H1 (cell line): ENCODE measurements around the gene KRT5. TPM values are rescaled to one million over a fixed set of nuclear protein-coding genes. Genes with fewer than 3 reads are reported as not detected.
A peak's percentile ranks its signal among the peaks of the same experiment; 100 is the strongest.

Experiments used
- CTCF ChIA-PET: fragments of 300-600 bp; sonication (Branson Sonifier 250); formaldehyde crosslinking; loops from one replicate; lab custom pipeline; 2021; ENCODE audit not compliant: partially characterized antibody; lab: Charles Lee
- POLR2A ChIA-PET: fragments of 300-600 bp; sonication (Branson Sonifier 250); formaldehyde crosslinking; loops from one replicate; lab custom pipeline; 2021; ENCODE audit warnings: inconsistent platforms; ENCODE audit not compliant: partially characterized antibody; lab: Charles Lee
- DNase-seq, 2 experiments: peaks; one replicate each; pipeline versions ENCODE4 v3.0.0 to v3.0.0-alpha.2; 2010 to 2022; ENCODE audit warnings: low spot score in 2 of 2, low read depth in 1 of 2, mixed read lengths in 1 of 2
- FAIRE-seq: peaks from 2 replicates; lab custom pipeline; 2011; peaks lifted over from hg19 to GRCh38; lab: Jason Lieb, UNC
- H2AFZ ChIP-seq: 2 replicates; pipeline ENCODE4 v1.8.1; 2012; ENCODE audit warnings: low read length, inconsistent platforms
- H2AK5ac ChIP-seq: 2 replicates; pipeline ENCODE4 v1.6.1; 2013; ENCODE audit warnings: low read depth, low read length
- H2BK120ac ChIP-seq: replicated peaks from 2 replicates; pipeline ENCODE3; 2013; ENCODE audit warnings: low read depth, low read length, inconsistent platforms
- H2BK12ac ChIP-seq: 2 replicates; pipeline ENCODE4 v1.6.1; 2013; ENCODE audit warnings: low read depth, low read length
- H2BK15ac ChIP-seq: 2 replicates; pipeline ENCODE4 v1.6.1; 2013; ENCODE audit warnings: low read length
- H2BK20ac ChIP-seq: 2 replicates; pipeline ENCODE4 v1.6.1; 2013; ENCODE audit warnings: low read length
- H2BK5ac ChIP-seq: 2 replicates; pipeline ENCODE4 v1.6.1; 2013; ENCODE audit warnings: low read depth, low read length
- H3K14ac ChIP-seq: 2 replicates; pipeline ENCODE4 v1.6.1; 2013; ENCODE audit warnings: inconsistent platforms; ENCODE audit not compliant: insufficient read length
- H3K18ac ChIP-seq: 2 replicates; pipeline ENCODE4 v1.6.1; 2013; ENCODE audit warnings: low read length; ENCODE audit errors: extremely low read depth
- H3K23ac ChIP-seq: 2 replicates; pipeline ENCODE4 v1.6.1; 2013; ENCODE audit warnings: inconsistent platforms; ENCODE audit not compliant: insufficient read length
- H3K23me2 ChIP-seq: 2 replicates; pipeline ENCODE4 v1.6.1; 2013; ENCODE audit warnings: low read depth, low read length
- H3K27ac ChIP-seq: 2 replicates; pipeline ENCODE4 v1.6.1; 2011; ENCODE audit warnings: low read depth, low read length, inconsistent platforms
- H3K27me3 ChIP-seq, 4 experiments: replicated peaks in 1 of 4; 1 replicate in 1 of 4; 2 replicates in 3 of 4; pipeline versions ENCODE4 v1.6.1 to v1.8.1; 2011 to 2013; ENCODE audit warnings: low read length in 3 of 4, mild to moderate bottlenecking in 3 of 4, inconsistent platforms in 2 of 4, mixed read lengths in 2 of 4, moderate library complexity in 1 of 4; ENCODE audit not compliant: control insufficient read depth in 3 of 4, insufficient read depth in 3 of 4; ENCODE audit errors: extremely low read depth in 1 of 4
- H3K36me3 ChIP-seq, 4 experiments: 2 replicates each; pipeline versions ENCODE4 v1.6.1 to v1.8.1; 2011 to 2013; ENCODE audit warnings: mild to moderate bottlenecking in 4 of 4, low read length in 3 of 4, moderate library complexity in 2 of 4, control low read depth in 1 of 4, inconsistent platforms in 1 of 4; ENCODE audit not compliant: insufficient read depth in 4 of 4, control insufficient read depth in 2 of 4
- H3K4ac ChIP-seq: replicated peaks from 2 replicates; pipeline ENCODE3; 2013; ENCODE audit warnings: low read length, low read depth, mixed read lengths, inconsistent platforms; ENCODE audit not compliant: insufficient read length
- H3K4me1 ChIP-seq, 4 experiments: replicated peaks in 1 of 4; 1 replicate in 1 of 4; 2 replicates in 3 of 4; pipeline versions ENCODE4 v1.6.1 to v1.8.1; 2011 to 2013; ENCODE audit warnings: low read length in 3 of 4, inconsistent platforms in 2 of 4, mixed read lengths in 1 of 4; ENCODE audit not compliant: insufficient read depth in 4 of 4, control insufficient read depth in 3 of 4
- H3K4me2 ChIP-seq, 2 experiments: 2 replicates each; pipeline versions ENCODE4 v1.6.1 to v1.8.1; 2011 to 2013; ENCODE audit warnings: low read depth in 2 of 2, low read length in 2 of 2, control low read depth in 1 of 2, inconsistent platforms in 1 of 2, mild to moderate bottlenecking in 1 of 2; ENCODE audit not compliant: insufficient read depth in 1 of 2
- H3K4me3 ChIP-seq, 4 experiments: fragments of 200-600, 300-600 bp in 1 of 4; sonication (generic), shearing (Covaris generic), sonication (Bioruptor Twin) in 1 of 4; 2 replicates each; pipeline versions ENCODE4 v1.5.1 to v1.8.1; 2011 to 2016; ENCODE audit warnings: low read length in 4 of 4, low read depth in 3 of 4, control low read depth in 2 of 4, inconsistent platforms in 2 of 4, mild to moderate bottlenecking in 2 of 4, mixed read lengths in 1 of 4, moderate library complexity in 1 of 4; ENCODE audit not compliant: insufficient read depth in 2 of 4; ENCODE audit errors: extremely low read depth in 1 of 4
- H3K56ac ChIP-seq: replicated peaks from 2 replicates; pipeline ENCODE3; 2013; ENCODE audit warnings: low read depth, mild to moderate bottlenecking, mixed read lengths, low read length, inconsistent platforms; ENCODE audit not compliant: insufficient read length
- H3K79me1 ChIP-seq: 2 replicates; pipeline ENCODE4 v1.6.1; 2013; ENCODE audit warnings: low read depth, low read length, control low read depth
- H3K79me2 ChIP-seq, 2 experiments: 2 replicates each; pipeline versions ENCODE4 v1.6.1 to v1.8.1; 2012 to 2013; ENCODE audit warnings: low read length in 2 of 2, mild to moderate bottlenecking in 2 of 2, inconsistent platforms in 1 of 2; ENCODE audit not compliant: insufficient read depth in 2 of 2, control insufficient read depth in 1 of 2
- H3K9ac ChIP-seq, 4 experiments: replicated peaks in 1 of 4; 1 replicate in 1 of 4; 2 replicates in 3 of 4; pipeline versions ENCODE4 v1.6.1 to v1.8.1; 2011 to 2013; ENCODE audit warnings: low read depth in 3 of 4, low read length in 3 of 4, control low read depth in 2 of 4, mild to moderate bottlenecking in 2 of 4, moderate library complexity in 2 of 4, inconsistent platforms in 1 of 4; ENCODE audit errors: extremely low read depth in 1 of 4
- H3K9me3 ChIP-seq, 2 experiments: 2 replicates each; pipeline versions ENCODE4 v1.6.1 to v1.8.1; 2012 to 2013; ENCODE audit warnings: mild to moderate bottlenecking in 2 of 2, moderate library complexity in 2 of 2, control low read depth in 1 of 2, inconsistent platforms in 1 of 2, low read depth in 1 of 2, low read length in 1 of 2, mixed read lengths in 1 of 2; ENCODE audit not compliant: insufficient read depth in 2 of 2
- H4K20me1 ChIP-seq, 2 experiments: replicated peaks in 1 of 2; 2 replicates each; pipeline versions ENCODE3 to v1.8.1; 2011 to 2013; ENCODE audit warnings: inconsistent platforms in 2 of 2, low read length in 2 of 2, mild to moderate bottlenecking in 1 of 2; ENCODE audit not compliant: insufficient read depth in 2 of 2, control insufficient read depth in 1 of 2
- H4K5ac ChIP-seq: 2 replicates; pipeline ENCODE4 v1.6.1; 2013; ENCODE audit warnings: low read length, low read depth, mixed read lengths, inconsistent platforms; ENCODE audit not compliant: insufficient read length
- H4K8ac ChIP-seq: 2 replicates; pipeline ENCODE4 v1.8.0; 2013; ENCODE audit warnings: mild to moderate bottlenecking, moderate library complexity, low read length, inconsistent platforms; ENCODE audit not compliant: insufficient read depth; ENCODE audit errors: extremely low read depth
- H4K91ac ChIP-seq: replicated peaks from 2 replicates; pipeline ENCODE3; 2013; ENCODE audit warnings: low read length, mixed read lengths, inconsistent platforms; ENCODE audit not compliant: insufficient read length
- BCL11A ChIP-seq, 2 experiments: IDR thresholded peaks; one replicate each; pipeline ENCODE4 v1.6.1; 2011; ENCODE audit warnings: low read depth in 2 of 2, low read length in 2 of 2, mild to moderate bottlenecking in 2 of 2
- BRCA1 ChIP-seq: IDR thresholded peaks from 2 replicates; pipeline ENCODE4 v1.6.1; 2012; ENCODE audit warnings: low read depth, low read length, improper control_type of control experiment
- CEBPB ChIP-seq: IDR thresholded peaks from 2 replicates; pipeline ENCODE4 v1.6.1; 2012; ENCODE audit warnings: low read depth, low read length
- CREB1 ChIP-seq: IDR thresholded peaks from 2 replicates; pipeline ENCODE4 v1.6.1; 2012; ENCODE audit warnings: inconsistent platforms
- FOSL1 ChIP-seq: IDR thresholded peaks from 2 replicates; pipeline ENCODE4 v1.6.1; 2011; ENCODE audit warnings: mild to moderate bottlenecking, low read depth, low read length, moderate library complexity; ENCODE audit not compliant: insufficient read depth
- JUND ChIP-seq: IDR thresholded peaks from 2 replicates; pipeline ENCODE4 v1.6.1; 2011; ENCODE audit warnings: mild to moderate bottlenecking, improper control_type of control experiment, low read length
- TEAD4 ChIP-seq: IDR thresholded peaks from 2 replicates; pipeline ENCODE4 v1.6.1; 2012; ENCODE audit warnings: low read depth, low read length, inconsistent platforms, mixed read lengths
- ZNF274 ChIP-seq: IDR thresholded peaks from 2 replicates; pipeline ENCODE4 v1.7.0; 2012; ENCODE audit warnings: low read length, borderline replicate concordance; ENCODE audit errors: extremely low read depth
- WGBS, 2 experiments: shearing (Covaris generic) in 1 of 2; methylation state at CpG; one replicate each; pipeline versions ENCODE4 v1.1.6 to v1.1.7; 2013 to 2015; ENCODE audit warnings: low lambda C conversion rate in 2 of 2, mixed read lengths in 2 of 2, inconsistent platforms in 1 of 2, low coverage in 1 of 2, missing lambda C conversion rate in 1 of 2; ENCODE audit not compliant: insufficient replicate concordance in 2 of 2, insufficient coverage in 1 of 2, insufficient read length in 1 of 2; ENCODE audit errors: extremely low coverage in 1 of 2, missing lambda C conversion rate in 1 of 2; 5-methylcytosine and 5-hydroxymethylcytosine counted together
- polyA plus RNA-seq, 7 experiments: library from polyadenylated mRNA; depleted of rRNA in 3 of 7; stranded (reverse) in 5 of 7; unstranded in 2 of 7; fragments of >200 nt in 5 of 7; fragments of 200-250 nt in 2 of 7; gene quantifications; 1 replicate in 5 of 7; 2 replicates in 1 of 7; 4 replicates in 1 of 7; pipeline versions ENCODE4 v1.2.1 to v1.2.3, GENCODE V29; 2011 to 2013; ENCODE audit warnings: missing spikeins in 2 of 7, mixed read lengths in 2 of 7
- total RNA-seq: library from RNA; stranded (reverse); fragmentation: NEBNext Ultra II Directional; extraction: Animal tissue kit (Norgen Biotek cat#: 25700); gene quantifications from 2 replicates; pipeline ENCODE4 v1.2.1, GENCODE V29; 2021
- TF ChIP-seq, protein P1 (sequence below): IDR thresholded peaks from 2 replicates; pipeline ENCODE4 v1.6.1; 2011; ENCODE audit warnings: low read depth, mild to moderate bottlenecking, low read length; ENCODE audit not compliant: insufficient read depth
- TF ChIP-seq, protein P2 (sequence below): IDR thresholded peaks from 2 replicates; pipeline ENCODE4 v1.6.1; 2012; ENCODE audit warnings: low read length, inconsistent platforms

KRT5 gene
- total and polyA plus RNA-seq, 2 of the 8 experiments (the other 6 are each of a cell fraction or from before 2014, with no cell fraction given) = 0.18 TPM; not detected in 1

DNA sequence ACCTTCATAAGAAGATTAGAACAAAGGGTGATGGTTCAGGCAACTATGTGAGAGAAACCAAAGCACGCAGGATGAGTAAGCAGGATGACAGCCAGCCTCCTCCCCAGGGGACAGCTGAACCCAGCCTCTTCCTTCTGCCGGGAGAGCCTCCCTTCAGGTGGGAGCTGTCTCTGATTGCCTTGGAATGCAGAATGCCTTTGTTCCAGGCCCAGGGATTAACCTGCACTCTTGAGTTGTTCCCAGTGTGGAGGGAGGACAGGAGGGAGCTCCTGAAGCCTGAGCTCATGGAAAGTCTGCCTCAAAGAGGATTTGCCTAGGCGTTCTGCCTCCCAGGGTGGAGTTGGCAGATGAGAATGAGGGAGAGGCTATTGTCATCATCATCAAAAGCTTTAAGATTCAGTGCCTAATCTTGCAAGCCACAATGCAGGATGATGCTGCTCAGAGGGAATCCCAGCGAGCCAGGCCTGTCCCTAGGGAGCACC lies 23.6 kb downstream of the KRT5 start:
- DNase-seq (no peak), FAIRE-seq (peak; percentile 66)
- no peak overlapping the region for H2AFZ ChIP-seq
- no peaks in the 10 kb centered on the region for H4K20me1 ChIP-seq
- ChIA-PET CTCF (interaction anchor here (1.2 to 4.6 kb wide), 7 partner anchors 9 to 353 kb away, joined by 3 to 29 read pairs (median 3); no protein-coding TSS in a partner anchor), POLR2A (interaction anchor here (1.5 kb wide), 1 partner anchor 9 kb away, joined by 3 read pairs; no protein-coding TSS in a partner anchor)
- no peak overlapping the region for H4K91ac ChIP-seq
- H3K79me2 ChIP-seq = no peaks in the 10 kb centered on the region
- H4K8ac ChIP-seq = no peak overlapping the region
- no peak overlapping the region for H2BK12ac ChIP-seq
- no peaks in the 10 kb centered on the region for H3K9me3 ChIP-seq
- H3K27ac ChIP-seq = peak overlapping the region; percentile 25; the same call in 1 of the 2 replicates
- H3K18ac ChIP-seq = 0 out of 2 replicates have a peak overlapping the region, but pooled peaks have one; percentile 10
- H3K4me3 ChIP-seq = peak overlapping the region in 2 of 4 experiments; percentile 2 to 17; a peak in 1 of 8 replicates
- no peak overlapping the region for H3K4ac ChIP-seq
- H2AK5ac ChIP-seq = no peak overlapping the region
- H3K23ac ChIP-seq = no peak overlapping the region
- H4K5ac ChIP-seq = no peak overlapping the region
- no peak overlapping the region for H2BK120ac ChIP-seq
- WGBS, 2 experiments = 50% methylated on average over 3 of the region's 4 CpGs; no CpG with 5 or more reads in 1 of the 2 experiments
- H2BK15ac ChIP-seq = no peak overlapping the region
- H3K4me2 ChIP-seq = peak overlapping the region; percentile 7 to 32; a peak in 2 of 4 replicates
- H3K9ac ChIP-seq = no peak overlapping the region
- H2BK5ac ChIP-seq = peak overlapping the region; percentile 47; the same call in 1 of the 2 replicates
- no peak overlapping the region for H2BK20ac ChIP-seq
- H3K36me3 ChIP-seq = no peaks in the 10 kb centered on the region
- no peaks in the 10 kb centered on the region; the same call in 1 of the 2 replicates for H3K23me2 ChIP-seq
- no peaks in the 10 kb centered on the region for H3K79me1 ChIP-seq
- peaks cover 5 to 10% (median 8%) of the 10 kb centered on the region in 4 experiments; a peak in 6 of 7 replicates for H3K4me1 ChIP-seq
- no peak overlapping the region for H3K56ac ChIP-seq
- H3K27me3 ChIP-seq = no peaks in the 10 kb centered on the region; a peak in 1 of 7 replicates
- H3K14ac ChIP-seq = no peak overlapping the region
- TF ChIP-seq TEAD4 = peak; percentile 93
- TF ChIP-seq BRCA1 = no peak
- TF ChIP-seq, protein P1, sequence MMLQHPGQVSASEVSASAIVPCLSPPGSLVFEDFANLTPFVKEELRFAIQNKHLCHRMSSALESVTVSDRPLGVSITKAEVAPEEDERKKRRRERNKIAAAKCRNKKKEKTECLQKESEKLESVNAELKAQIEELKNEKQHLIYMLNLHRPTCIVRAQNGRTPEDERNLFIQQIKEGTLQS = no peak
- TF ChIP-seq, protein P2, sequence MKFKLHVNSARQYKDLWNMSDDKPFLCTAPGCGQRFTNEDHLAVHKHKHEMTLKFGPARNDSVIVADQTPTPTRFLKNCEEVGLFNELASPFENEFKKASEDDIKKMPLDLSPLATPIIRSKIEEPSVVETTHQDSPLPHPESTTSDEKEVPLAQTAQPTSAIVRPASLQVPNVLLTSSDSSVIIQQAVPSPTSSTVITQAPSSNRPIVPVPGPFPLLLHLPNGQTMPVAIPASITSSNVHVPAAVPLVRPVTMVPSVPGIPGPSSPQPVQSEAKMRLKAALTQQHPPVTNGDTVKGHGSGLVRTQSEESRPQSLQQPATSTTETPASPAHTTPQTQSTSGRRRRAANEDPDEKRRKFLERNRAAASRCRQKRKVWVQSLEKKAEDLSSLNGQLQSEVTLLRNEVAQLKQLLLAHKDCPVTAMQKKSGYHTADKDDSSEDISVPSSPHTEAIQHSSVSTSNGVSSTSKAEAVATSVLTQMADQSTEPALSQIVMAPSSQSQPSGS = 0 out of 2 replicates have a peak, but pooled peaks have one; percentile 36
- no peak for TF ChIP-seq CEBPB
- TF ChIP-seq JUND = peak; percentile 52; the same call in 1 of the 2 replicates
- TF ChIP-seq ZNF274 = no peak
- no peak for TF ChIP-seq FOSL1
- TF ChIP-seq BCL11A (IDR thresholded peaks at IDR 0.05; ENCODE audit: low read depth in 2 of 2, low read length in 2 of 2) = no peak
- TF ChIP-seq CREB1 = no peak
